A172 (cell line): Measurements from ENCODE around the gene ANO9. TPM values are rescaled to one million over a fixed set of nuclear protein-coding genes. Genes with fewer than 3 reads are reported as not detected.
"Not testable (repeated sequence)": the region's sequence is repeated elsewhere in the genome, so short reads cannot be mapped to it uniquely, and the experiment has no call there.

ENCODE experiments used
- DNase-seq: peaks from one replicate; pipeline ENCODE4 v3.0.0-alpha.2; 2015; ENCODE audit warnings: low spot score
- total RNA-seq: library from RNA; depleted of rRNA; stranded (reverse); fragments of >200 nt; shearing (Covaris generic); gene quantifications from 2 replicates; pipeline ENCODE4 v1.2.3, GENCODE V29; 2014

ANO9 gene
- total RNA-seq, 1 experiment from 2014 or later, result not detected

- no peak for DNase-seq
Observed at GRCh38 chr11:403021-403760, 38.6 kb downstream of the ANO9 start.

DNA sequence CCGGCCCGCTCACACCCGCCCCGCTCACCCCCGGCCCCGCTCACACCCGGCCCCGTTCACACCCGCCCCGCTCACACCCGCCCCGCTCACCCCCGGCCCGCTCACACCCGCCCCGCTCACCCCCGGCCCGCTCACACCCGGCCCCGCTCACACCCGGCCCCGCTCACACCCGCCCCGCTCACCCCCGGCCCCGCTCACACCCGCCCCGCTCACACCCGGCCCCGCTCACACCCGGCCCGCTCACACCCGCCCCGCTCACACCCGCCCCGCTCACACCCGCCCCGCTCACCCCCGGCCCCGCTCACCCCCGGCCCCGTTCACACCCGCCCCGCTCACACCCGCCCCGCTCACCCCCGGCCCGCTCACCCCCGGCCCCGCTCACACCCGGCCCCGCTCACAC lies 40.6 kb downstream of the ANO9 start:
- DNase-seq, result not testable (repeated sequence)

GRCh38 chr11:400241-400689 lies 41.5 kb downstream of the ANO9 start:
- DNase-seq, result no peak

DNA sequence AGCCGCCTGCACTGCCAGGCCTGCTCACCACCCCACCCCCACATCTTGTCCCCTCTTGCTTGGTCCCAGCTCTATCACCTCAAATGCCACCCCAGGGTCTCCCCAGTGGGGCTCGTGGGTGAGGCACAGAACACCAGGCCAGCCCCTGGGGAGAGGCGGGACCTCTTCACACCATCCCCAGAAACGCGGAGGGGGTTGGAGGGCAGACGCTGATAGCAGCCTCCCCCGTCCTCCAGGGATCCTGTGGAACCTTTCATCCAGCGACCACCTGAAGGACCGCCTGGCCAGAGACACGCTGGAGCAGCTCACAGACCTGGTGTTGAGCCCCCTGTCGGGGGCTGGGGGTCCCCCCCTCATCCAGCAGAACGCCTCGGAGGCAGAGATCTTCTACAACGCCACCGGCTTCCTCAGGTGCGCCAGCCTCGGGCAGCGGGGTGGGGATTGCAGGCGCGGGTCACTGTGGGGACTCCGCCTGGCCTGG lies 42.0 kb downstream of the ANO9 start:
- no peak for DNase-seq

GRCh38 chr11:398826-399225 lies 43.0 kb downstream of the ANO9 start:
- DNase-seq, result no peak

GRCh38 chr11:396948-397548 lies 44.8 kb downstream of the ANO9 start:
- no peak for DNase-seq

GRCh38 chr11:396511-396947 lies 45.3 kb downstream of the ANO9 start:
- peak; percentile 52 for DNase-seq

- DNase-seq, result peak; percentile 31
Observed at GRCh38 chr11:395866-396265, 45.9 kb downstream of the ANO9 start.

- DNase-seq, result no peak
Observed at GRCh38 chr11:394858-395655, 46.8 kb downstream of the ANO9 start.

GRCh38 chr11:394034-394857 lies 47.6 kb downstream of the ANO9 start, which contains the start of gene PKP3:
Gene PKP3 (plus strand): TSS chr11:394209. CDS start chr11:394293, 84 bp downstream.
- peak; percentile 83 for DNase-seq

DNA sequence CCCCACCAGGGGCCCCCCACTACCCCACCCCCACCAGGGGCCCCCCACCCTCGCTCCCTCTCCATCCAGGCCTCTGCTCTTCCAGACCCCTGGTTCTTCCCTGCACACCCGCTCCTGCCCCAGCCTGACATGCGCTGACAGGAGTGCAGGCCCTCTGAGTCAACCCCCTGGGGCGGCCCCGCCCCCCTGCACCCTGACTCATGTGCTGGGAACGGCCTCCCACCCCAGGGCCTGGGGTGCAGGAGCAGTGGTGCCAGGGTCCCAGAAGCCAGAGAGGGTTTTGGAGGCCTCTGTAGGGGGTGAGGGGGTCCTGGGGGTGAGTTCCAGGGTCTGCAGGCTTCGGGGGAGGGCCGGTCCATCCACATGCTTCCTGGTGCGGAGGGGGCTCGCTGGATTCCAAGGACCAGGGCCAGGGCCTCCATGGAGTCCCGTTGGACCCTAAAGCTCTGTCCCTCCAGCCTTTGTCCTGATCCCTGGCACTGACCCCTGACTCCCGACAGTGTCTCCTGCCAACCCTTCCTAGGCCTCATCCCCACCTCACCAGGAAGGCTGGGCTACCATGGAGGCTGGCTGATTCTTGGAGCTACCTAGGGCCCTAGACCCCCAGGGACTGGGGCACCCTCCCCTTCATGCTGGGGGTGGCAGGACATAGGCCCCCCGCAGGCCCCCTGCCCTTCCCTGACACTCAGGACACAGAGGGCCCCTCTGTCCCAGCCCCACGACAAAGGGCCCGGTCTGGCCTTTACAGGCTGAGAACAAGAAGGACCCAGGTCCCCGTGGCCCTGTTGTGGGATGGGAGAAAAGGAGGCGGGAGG lies 48.4 kb downstream of the ANO9 start:
- peak; percentile 81 for DNase-seq

- no peak for DNase-seq
Observed at GRCh38 chr11:392102-392777, 49.6 kb downstream of the ANO9 start.

GRCh38 chr11:391117-392017 lies 50.4 kb downstream of the ANO9 start:
- DNase-seq, result no peak

DNA sequence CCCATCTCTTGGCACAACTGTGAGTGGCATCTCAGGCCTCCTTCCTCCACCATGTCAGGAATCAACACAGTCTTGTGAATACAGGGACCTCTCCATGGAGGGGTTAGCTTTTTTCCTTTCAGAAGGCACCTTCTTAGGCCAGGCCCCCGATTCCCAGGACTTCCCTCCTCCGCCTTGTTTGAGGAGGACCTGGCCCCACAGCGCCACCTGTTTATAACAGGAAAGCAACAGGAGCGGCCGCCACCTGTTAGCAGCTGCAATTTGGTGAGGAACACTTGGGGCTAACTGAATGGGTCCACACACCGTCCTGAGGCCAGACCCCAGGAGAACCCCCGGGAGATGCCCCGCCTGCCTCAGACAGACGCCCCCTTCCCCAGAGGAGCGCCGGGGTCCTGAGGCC lies 51.6 kb downstream of the ANO9 start:
- DNase-seq, result no peak

DNA sequence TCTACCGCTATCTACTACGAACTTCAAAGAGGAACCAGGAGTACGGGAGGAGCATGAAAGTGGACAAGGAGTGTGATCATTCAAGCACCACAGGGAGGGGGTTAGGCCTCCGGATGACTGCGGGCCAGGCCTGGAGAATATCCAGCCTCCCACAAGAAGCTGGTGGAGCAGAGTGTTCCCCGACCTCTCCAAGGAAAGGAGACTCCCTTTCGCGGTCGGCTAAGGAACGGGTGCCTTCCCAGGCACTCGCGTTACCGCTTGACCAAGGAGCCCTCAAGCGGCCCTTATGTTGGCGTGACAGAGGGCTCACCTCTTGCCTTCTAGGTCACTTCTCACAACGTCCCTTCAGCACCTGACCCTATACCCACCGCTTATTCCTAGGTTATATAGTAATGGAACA lies 52.4 kb downstream of the ANO9 start:
- DNase-seq, result not testable (repeated sequence)

- no peak for DNase-seq
Observed at GRCh38 chr11:387193-387793, 54.5 kb downstream of the ANO9 start.

GRCh38 chr11:386483-386882 lies 55.3 kb downstream of the ANO9 start:
- no peak for DNase-seq

- no peak for DNase-seq
Observed at GRCh38 chr11:385594-386351, 56.0 kb downstream of the ANO9 start.
